NCI-H2029 treated with DMSO at 0.1 percent for 48 hours (cell line): ENCODE measurements around the gene AGXT.

Experiments used
- DNase-seq: peaks from one replicate; lab custom pipeline; 2025; lab: John Stamatoyannopoulos, UW

AGXT gene

GRCh38 chr2:240868286-240869108 is at the start of gene AGXT:
Gene AGXT, plus strand, starts transcription at chr2:240868824. Its CDS starts 42 bp downstream, at chr2:240868866.
- no peak for DNase-seq

DNA sequence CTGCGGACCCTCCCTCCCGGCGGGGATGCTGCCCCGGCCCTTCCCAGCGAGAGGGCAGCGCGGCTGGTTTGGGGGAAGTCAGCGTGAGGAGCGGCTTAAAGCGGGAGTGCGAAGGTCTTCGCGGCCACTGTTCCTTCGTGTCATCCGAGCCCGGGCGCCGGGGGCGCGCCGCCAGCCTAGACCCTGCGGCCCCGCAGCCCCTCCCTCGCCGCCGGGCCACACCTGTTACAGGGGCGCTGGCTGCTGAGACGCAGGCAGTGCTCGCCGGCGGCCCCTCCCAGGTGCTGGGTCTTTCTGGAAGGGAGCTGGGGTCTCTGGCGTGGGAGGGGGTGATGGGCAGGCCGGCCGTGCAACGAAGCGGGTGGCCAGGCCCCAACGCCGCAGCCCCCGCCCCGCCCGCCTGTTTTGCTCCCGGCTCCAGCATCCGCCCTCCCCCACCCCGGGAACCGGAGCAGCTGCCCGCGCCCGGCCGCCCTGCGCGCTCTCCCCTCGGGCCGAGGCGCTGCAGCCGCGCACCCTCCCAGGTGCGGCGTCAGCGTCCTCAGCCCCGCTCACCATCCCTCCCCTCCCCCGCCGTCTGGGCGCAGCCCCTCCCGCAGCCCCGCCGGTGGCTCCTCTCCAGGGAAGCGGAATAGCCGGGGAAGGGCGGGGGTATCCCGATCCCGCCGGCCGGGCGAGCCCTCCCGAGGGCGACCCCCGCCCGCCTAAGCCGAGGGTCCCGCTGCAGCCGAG is 49.3 kb upstream of the AGXT start:
- no peak for DNase-seq

GRCh38 chr2:240819858-240820606 is 48.6 kb upstream of the AGXT start, which contains the start of gene KIF1A:
Gene KIF1A, minus strand, starts transcription at chr2:240820219. Its CDS starts 22,467 bp downstream, at chr2:240797752.
- DNase-seq, result no peak

GRCh38 chr2:240820607-240821428 is 47.8 kb upstream of the AGXT start:
- DNase-seq, result no peak

GRCh38 chr2:240821429-240821778 is 47.2 kb upstream of the AGXT start:
- DNase-seq, result peak; percentile 44

DNA sequence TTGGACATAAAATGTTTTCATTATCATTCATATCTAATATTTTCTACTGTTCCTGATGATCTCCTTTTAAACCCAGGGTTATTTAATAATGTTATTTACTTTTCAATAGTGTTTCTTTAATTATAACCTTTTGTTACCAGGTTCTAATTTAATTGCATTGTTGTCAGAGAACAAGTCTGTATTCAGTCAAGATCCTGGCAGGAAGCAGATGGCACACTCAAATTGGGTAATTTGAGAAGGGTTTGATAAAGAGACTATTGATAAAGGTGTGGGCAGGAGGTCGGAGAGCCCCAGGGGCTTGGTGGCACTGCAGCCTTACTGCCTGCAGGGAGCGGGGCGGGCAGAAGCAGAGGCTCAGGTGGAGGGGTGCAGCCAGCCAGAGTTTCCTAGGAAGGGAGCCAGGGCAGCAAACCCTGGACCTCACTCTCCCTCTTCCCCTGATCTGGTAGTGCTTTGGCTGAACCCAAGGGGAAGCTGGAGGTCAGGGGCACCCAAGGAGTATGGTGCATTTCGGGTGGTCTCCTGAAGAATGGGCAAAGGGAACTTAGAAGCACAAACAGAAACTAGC is 46.3 kb upstream of the AGXT start:
- no peak for DNase-seq

DNA sequence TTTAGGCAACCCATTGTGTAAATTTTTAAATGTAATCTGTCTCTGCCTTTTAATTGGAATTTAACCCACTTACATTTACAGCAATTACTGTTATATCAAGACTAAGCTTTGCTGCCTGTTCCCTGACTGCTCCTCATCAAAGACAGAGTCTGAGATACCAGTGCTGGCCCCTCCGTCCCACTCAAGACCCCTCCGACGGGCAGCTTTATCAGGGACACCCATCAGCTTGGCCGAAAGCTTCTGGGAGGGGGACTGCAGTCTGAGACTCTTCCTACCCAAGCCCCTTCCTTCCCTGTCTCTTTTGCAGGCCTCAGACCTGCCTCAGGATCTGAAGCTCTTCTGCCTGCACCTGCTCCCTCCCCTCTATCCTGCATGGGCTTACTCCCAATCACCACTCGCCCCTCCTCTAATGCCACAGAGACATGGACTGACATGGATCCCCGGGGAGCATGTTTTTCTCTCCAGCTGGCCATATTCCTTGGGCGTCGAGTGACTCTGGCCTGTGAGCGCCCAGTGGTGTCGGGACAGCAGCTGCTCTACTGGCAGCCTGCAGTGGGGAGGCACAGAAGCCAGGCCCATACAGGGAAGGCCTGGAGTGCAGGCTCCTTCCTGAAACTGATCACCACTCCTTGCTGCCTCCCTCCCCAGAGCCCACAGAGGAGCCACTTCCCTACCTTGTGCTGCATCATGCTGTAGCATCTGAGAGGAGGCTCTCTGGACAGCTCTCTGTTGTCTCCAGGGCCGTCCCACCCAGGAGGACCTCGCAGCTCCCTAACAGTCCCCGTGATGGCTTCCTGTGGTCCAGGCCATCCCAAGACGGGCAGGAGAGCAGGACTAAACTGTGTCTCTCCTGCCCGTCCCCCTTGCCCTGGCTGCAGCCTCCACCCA is 44.9 kb upstream of the AGXT start:
- no peak for DNase-seq

DNA sequence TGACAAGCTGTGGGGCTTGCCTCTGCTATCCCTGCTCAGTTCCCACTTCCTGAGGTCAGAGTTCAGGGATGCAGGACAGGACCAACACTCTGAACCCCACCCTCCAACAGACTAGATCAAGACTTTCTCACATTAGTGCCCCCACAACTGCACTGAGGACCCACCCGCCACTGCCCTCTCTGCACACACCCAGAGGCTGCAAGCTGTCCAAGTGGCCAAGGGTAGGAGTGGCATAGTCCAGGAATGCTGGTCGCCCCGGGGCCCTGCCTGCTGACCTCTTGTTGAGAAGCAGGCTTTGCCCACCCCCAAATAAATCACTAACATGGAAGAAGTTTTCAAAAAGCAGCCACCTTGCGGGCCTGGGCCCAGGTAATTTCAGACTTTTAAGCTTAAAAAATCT is 43.1 kb upstream of the AGXT start:
- DNase-seq, result no peak

DNA sequence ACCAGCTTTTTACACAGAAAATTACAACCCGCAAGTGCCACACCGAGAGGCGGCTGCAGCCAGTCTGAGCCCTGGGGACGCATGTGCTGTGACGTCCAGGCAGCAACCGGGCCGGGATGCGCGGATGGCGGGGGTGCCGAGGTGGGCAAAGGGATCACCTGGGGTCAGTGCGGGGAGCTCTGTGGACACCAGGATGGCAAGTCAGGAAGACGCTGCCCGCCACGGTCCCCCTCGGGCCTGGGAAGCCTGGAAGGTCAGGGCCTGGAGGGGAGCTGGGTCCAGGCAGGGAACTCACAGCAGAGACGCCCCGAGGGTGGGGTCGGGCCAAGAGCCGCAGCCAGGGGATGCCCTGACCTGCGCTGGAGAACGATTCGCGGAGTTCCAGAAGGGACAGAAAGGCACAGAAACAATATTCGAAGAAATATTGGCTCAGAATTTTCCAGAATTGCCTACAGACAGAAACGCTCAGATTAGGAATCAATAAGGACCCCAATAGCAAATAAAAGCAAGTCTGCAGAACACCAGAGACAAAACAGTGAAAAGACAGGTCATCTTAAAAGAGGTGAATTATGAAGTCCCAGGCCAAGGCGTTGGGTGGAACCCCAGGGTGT is 36.9 kb upstream of the AGXT start:
- no peak for DNase-seq

DNA sequence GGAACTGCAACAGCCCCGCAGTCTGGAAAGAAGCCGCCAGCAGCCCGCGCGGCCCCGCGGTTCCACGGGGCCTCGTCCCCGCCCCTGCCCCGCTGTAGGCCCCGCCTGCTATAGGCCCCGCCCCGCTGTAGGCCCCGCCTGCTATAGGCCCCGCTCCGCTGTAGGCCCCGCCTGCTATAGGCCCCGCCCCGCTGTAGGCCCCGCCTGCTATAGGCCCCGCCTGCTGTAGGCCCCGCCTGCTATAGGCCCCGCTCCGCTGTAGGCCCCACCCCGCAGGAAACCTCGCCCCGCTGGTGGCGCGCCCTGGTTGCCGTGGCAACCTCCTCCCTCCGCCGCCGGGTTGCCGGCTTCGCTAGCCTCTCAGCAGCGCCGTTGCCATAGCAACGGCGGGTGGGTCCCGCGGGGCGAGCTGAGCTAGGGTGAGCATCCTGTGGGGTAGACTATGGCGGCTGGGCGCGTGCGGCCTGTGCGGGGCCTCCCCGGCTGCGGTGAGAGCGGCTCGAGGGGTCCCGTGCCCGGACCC is 36.4 kb upstream of the AGXT start:
- DNase-seq, result peak; percentile 82

DNA sequence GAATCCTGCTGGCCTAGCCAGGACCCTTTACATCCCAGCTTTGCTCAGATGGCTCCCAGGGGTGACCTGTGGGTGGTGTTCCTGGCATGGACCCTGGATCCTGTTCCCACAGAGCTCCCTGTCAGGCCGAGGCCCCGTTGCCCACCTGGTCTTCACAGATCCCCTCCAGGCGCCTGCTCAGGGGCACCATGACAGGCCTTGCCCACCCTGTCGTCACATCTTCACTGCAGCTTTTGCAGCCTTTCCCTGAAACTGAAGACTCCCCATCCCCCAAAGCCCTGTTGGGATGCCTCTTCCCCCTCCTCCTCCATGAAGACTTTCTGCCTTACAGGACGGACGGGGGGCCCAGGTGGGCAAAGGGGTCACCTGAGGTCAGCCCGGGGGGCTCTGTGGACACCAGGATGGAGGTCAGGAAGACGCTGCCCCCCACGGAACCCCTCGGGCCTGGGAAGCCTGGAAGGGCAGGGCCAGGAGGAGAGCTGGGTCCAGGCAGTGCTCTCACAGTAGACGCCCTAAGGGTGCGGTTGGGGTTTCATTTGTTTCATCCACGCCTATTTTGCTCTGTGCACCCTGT is 35.6 kb upstream of the AGXT start:
- no peak for DNase-seq

DNA sequence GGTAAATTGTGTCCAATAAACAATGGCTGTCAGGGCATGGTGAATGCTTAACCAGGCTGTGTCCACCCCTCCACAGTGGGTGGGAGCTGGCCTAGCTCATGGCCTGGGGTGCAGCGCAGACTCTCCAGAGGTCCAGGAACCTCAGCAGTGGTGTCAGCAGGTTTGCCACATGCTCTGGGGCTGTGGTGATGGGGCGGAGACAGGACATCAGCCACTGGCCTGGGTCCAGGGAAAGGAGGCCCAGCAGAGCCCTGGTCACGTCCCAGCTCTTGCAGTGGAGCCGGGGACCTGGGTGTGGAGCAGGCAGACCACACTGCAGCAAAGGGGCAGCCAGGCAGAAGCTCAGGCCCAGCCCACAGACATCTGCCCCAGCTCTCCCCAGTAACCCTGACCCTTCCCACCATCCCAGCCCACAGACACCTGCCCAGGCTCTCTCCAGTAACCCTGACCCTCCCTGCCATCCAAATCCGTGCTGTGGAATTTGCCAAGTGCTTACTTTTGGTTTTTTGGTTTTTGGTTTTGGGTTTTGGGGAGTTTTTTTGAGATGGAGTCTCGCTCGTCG is 34.8 kb upstream of the AGXT start:
- no peak for DNase-seq

DNA sequence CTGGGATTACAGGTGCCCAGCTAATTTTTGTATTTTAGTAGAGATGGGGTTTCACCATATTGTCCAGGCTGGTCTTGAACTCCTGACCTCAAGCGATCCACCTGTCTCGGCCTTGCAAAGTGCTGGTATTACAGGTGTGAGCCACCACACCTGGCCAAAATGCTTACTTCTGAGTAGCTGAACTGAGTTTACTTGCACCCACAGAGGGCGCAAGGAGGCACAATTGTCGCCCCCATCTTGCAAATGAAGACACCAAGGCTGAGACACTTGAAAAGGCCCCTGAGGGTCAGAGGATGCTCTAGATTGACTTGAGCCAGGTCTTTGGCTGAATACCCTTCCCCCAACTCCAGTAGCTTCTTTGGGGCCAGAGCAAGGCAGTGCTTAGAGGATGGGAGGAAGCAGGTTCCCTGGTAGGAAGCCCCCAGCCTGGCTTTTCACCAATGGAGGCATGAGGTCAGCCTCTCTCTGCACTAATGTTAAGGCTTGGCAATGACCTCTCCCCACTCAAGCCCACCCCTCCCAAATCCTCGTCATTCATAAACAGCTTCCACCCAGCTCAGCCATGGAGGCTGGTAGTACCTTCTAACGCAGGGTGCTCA is 34.1 kb upstream of the AGXT start:
- DNase-seq, result no peak

GRCh38 chr2:240835528-240835927 is 33.1 kb upstream of the AGXT start:
- no peak for DNase-seq

DNA sequence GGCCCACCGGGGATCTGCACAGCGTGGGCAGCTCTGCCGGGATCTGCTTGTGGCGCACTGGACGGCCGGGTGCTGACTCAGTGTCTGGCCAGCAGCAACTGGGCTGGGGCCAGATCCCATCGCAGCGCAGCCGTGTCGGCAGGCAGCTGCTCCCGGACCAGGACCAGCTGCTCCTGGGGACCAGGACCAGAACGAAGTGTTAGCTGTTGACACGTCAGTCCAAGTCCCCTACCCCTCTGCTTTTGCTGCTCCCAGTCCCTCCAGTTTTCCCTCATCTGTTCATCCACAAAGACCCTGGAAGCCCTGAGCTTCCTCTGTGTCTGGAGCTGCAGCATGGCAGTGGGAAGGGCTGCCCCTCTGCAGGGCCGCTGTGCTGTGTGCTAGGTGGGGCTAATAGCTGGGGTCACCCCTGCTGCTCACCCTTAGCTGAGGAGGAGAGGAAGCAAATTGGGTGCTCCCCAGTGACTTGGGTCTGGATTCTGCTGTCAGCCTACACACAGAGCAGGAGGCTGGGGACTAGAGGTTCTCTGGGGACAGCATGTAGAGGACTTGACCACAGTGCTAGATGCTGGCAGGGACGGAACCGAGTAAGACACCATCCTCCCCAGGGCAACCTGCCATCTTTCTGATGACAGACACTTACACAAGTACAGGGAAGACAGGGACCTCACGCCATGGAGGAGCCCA is 31.7 kb upstream of the AGXT start:
- DNase-seq, result no peak

GRCh38 chr2:240837621-240838020 is 31.0 kb upstream of the AGXT start:
- DNase-seq, result no peak

DNA sequence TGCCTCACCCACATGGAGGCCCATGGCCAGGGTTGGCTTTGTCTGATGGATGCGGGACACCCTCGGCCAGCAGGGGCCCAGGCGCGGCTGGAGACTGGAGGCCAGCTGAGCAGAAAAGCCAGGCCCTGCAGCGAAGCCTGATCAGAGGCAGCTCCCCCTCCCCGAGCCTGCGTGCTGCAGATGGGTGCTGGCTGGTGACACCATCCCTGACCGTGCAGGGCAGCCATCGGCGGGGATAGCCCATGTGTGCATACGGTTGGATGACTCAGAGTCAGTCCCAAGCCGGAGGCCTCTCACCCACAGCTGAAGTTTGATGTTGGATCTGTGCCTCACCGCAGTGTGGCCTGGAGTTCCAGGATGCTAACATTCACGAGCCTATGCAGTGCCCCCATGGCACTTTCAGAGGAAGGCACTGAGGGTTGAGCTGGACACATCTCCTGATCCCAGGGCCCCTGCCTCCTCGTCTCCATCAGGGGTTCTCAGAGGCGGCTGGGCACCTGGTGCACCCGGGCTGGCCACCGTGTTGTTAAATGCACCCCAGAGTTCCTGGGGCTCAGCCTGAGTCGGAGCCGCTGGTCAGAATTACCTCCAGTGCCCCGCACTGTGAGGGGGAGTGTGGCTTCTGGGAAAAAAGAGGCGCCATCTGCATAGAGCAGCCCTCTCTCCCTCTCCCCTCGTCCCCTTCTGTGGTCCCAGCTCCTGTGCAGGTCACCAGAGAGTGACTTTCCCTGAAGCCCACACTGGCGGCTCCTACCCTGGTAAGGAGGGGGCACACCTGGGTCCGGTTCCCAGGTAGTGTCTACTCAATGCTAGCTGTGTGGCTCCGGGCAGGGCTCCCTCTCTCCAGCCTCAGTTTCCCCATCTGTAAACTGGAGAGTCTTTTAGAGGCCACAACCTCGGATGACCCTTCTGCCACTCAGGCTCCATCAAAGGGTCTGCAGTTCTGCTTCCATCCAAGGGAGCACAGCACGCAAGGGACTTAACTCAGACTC is 29.2 kb upstream of the AGXT start:
- DNase-seq, result no peak
